DOHH2 (cell line): ENCODE results near the gene KMT2A.

Experiments used
- CTCF ChIP-seq: fragments of 200-600 bp; sonication (generic); IDR thresholded peaks from one replicate; pipeline ENCODE4 v1.5.1; 2014; ENCODE audit warnings: antibody characterized with exemption, mild to moderate bottlenecking, low read depth, low read length; ENCODE audit not compliant: poor library complexity, severe bottlenecking
- EZH2phosphoT487 ChIP-seq: fragments of 200-600 bp; sonication (generic); IDR thresholded peaks from 2 replicates; pipeline ENCODE4 v1.6.1; 2017; ENCODE audit warnings: borderline replicate concordance, mild to moderate bottlenecking, antibody characterized with exemption, low read length, moderate library complexity, mixed read lengths

- TF ChIP-seq CTCF (no peak), EZH2phosphoT487 (no peak)
These were observed at the start of gene KMT2A for GRCh38 chr11:118435893-118436624.
